DMS53 treated with DMSO at 0.1 percent for 48 hours (cell line): ENCODE results near the gene ZYX.
"Not testable (repeated sequence)": the region's sequence is repeated elsewhere in the genome, so short reads cannot be mapped to it uniquely, and the experiment has no call there.

Source experiments
- DNase-seq: peaks from one replicate; lab custom pipeline; 2025; ENCODE audit not compliant: unreplicated experiment; lab: John Stamatoyannopoulos, UW

Gene ZYX

GRCh38 chr7:143384661-143385631 lies 3.8 kb downstream of the ZYX start:
- no peak for DNase-seq

GRCh38 chr7:143385891-143386781 lies 5.0 kb downstream of the ZYX start:
- no peak for DNase-seq

- no peak for DNase-seq
These were observed 6.2 kb downstream of the ZYX start for GRCh38 chr7:143387156-143387975.

GRCh38 chr7:143388051-143388450 lies 6.9 kb downstream of the ZYX start:
- DNase-seq, result no peak

- no peak for DNase-seq
These were observed 7.5 kb downstream of the ZYX start for GRCh38 chr7:143388491-143389101.

- no peak for DNase-seq
These were observed 8.4 kb downstream of the ZYX start for GRCh38 chr7:143389316-143390103.

- no peak for DNase-seq
These were observed 9.1 kb downstream of the ZYX start for GRCh38 chr7:143390104-143390772.

- no peak for DNase-seq
These were observed 9.7 kb downstream of the ZYX start for GRCh38 chr7:143390773-143391317.

- no peak for DNase-seq
These were observed 10.6 kb downstream of the ZYX start for GRCh38 chr7:143391462-143392404.

- DNase-seq, result not testable (repeated sequence)
These were observed 11.3 kb downstream of the ZYX start for GRCh38 chr7:143392427-143392826.

GRCh38 chr7:143392875-143393266 lies 11.7 kb downstream of the ZYX start:
- no peak for DNase-seq

- DNase-seq, result no peak
These were observed 12.3 kb downstream of the ZYX start for GRCh38 chr7:143393267-143394041.

- no peak for DNase-seq
These were observed 12.9 kb downstream of the ZYX start for GRCh38 chr7:143394068-143394467.

GRCh38 chr7:143394777-143395176 lies 13.6 kb downstream of the ZYX start:
- DNase-seq, result no peak

GRCh38 chr7:143395187-143396149 lies 14.3 kb downstream of the ZYX start:
- peak; percentile 43 for DNase-seq

- no peak for DNase-seq
These were observed 15.0 kb downstream of the ZYX start for GRCh38 chr7:143396182-143396581.
